Body of pancreas (tissue), 4 donors: ENCODE data around the gene MYORG.

Experiments used
- POLR2A ChIP-seq, 3 donors: fragments of 450-650 bp; IDR thresholded peaks; one replicate each; pipeline ENCODE4 v1.6.1; 2016; ENCODE audit warnings: antibody characterized with exemption in 3 of 3, mild to moderate bottlenecking in 2 of 3
- TF ChIP-seq, protein P1 (sequence below), 7 experiments: fragments of 450-650 bp in 4 of 7; fragments of 200-600 bp in 3 of 7; sonication (generic) in 3 of 7; IDR thresholded peaks; one replicate each; pipeline ENCODE4 v1.5.1; 2016 to 2019; ENCODE audit warnings: antibody characterized with exemption in 7 of 7

DNA sequence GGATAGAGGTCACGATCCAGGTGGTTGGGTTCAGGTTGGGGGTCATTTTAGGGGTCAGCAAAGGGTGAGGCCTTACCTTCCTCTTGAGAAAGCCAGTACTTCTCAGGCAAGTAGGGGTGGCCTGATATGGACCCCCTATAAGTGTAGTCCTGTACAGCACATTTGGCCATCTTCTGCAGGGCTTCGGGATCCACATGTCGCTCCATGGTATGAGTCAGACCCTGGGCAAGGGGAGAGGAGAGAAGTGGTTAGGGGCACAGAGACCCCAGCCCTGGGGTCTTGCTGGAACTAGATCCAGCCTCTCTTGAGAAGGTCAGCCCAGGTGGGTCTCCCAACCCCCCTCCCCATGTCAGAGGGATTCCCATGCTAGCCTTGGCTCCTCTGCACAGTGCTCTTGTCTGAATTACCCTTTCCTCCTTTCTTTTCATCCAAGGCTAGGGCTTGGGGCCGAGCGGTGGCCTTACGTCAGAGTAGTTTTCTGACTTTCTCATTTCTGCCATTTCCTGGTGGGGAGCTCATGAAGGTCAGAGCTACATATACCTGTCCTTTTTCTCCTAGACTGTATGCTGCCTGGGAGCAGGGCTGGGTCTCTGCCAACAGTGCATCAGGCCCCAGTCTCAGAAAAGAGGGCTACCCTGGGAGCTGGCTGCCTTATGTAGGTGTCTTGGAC lies 9.0 kb upstream of the MYORG start:
- TF ChIP-seq POLR2A (IDR thresholded peaks at IDR 0.05): no peak
- TF ChIP-seq, protein P1, sequence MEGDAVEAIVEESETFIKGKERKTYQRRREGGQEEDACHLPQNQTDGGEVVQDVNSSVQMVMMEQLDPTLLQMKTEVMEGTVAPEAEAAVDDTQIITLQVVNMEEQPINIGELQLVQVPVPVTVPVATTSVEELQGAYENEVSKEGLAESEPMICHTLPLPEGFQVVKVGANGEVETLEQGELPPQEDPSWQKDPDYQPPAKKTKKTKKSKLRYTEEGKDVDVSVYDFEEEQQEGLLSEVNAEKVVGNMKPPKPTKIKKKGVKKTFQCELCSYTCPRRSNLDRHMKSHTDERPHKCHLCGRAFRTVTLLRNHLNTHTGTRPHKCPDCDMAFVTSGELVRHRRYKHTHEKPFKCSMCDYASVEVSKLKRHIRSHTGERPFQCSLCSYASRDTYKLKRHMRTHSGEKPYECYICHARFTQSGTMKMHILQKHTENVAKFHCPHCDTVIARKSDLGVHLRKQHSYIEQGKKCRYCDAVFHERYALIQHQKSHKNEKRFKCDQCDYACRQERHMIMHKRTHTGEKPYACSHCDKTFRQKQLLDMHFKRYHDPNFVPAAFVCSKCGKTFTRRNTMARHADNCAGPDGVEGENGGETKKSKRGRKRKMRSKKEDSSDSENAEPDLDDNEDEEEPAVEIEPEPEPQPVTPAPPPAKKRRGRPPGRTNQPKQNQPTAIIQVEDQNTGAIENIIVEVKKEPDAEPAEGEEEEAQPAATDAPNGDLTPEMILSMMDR (IDR thresholded peaks at IDR 0.05): no peak
